ENCODE results near the gene CDKL4. TPM values are rescaled to one million over a fixed set of nuclear protein-coding genes. Genes with fewer than 3 reads are reported as not detected.
A peak's percentile ranks its signal among the peaks of the same experiment; 100 is the strongest.

The CDKL4 gene
- total and polyA plus RNA-seq, 2 of the 13 experiments (the other 11 are each of a cell fraction or from before 2014, with no cell fraction given) = 0.29 to 0.50 TPM

DNA sequence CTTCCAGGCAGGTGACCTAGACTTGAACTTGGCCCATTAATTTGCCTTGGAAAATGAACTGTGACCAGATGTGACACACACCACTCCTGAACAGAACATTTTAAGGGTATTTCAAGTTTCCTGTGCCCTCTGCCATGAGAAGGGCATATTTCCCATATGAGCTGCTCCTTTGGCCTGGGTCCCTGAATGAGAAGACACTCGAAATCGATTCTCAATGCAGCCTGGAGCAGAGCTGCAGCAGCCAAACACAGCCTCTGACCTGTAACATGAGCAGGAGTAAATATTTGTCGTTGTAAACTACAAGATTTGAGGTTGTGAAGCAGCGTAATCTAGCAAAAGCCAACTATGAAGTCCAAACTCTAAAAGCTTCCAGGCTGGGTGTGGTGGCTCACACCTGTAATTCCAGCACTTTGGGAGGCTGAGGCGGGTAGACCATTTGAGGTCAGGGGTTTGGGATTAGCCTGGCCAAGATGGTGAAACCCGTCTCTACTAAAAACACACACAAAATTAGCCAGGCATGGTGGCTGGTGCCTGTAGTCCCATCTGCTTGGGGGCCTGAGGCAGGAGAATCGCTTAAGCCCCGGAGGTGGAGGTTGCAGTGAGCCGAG lies 92.8 kb downstream of the CDKL4 start (continued):
- TF ChIP-seq MZF1 (CRISPR knock-in tag; IDR thresholded peaks at IDR 0.05; ENCODE audit: borderline replicate concordance) (no peak), TRAFD1 (CRISPR knock-in tag; IDR thresholded peaks at IDR 0.05; ENCODE audit: borderline replicate concordance) (no peak), ZNF629 (CRISPR knock-in tag; conservative IDR thresholded peaks at IDR 0.05) (0 out of 2 replicates have a peak, but pooled peaks have one; percentile 19), DNMT1 (CRISPR knock-in tag; IDR thresholded peaks at IDR 0.05) (no peak), ADNP (CRISPR knock-in tag; IDR thresholded peaks at IDR 0.05) (no peak), ELF4 (CRISPR knock-in tag; IDR thresholded peaks at IDR 0.05; ENCODE audit: borderline replicate concordance) (no peak), ZNF274 (CRISPR knock-in tag; IDR thresholded peaks at IDR 0.05) (0 out of 2 replicates have a peak, but pooled peaks have one; percentile 26), NFE2 (CRISPR knock-in tag; IDR thresholded peaks at IDR 0.05) (no peak), HNF1A (IDR thresholded peaks at IDR 0.05; ENCODE audit: low read depth) (0 out of 2 replicates have a peak, but pooled peaks have one; percentile 32), HNF1A (CRISPR knock-in tag; IDR thresholded peaks at IDR 0.05; ENCODE audit: borderline replicate concordance) (no peak)
- TF ChIP-seq, protein P1, sequence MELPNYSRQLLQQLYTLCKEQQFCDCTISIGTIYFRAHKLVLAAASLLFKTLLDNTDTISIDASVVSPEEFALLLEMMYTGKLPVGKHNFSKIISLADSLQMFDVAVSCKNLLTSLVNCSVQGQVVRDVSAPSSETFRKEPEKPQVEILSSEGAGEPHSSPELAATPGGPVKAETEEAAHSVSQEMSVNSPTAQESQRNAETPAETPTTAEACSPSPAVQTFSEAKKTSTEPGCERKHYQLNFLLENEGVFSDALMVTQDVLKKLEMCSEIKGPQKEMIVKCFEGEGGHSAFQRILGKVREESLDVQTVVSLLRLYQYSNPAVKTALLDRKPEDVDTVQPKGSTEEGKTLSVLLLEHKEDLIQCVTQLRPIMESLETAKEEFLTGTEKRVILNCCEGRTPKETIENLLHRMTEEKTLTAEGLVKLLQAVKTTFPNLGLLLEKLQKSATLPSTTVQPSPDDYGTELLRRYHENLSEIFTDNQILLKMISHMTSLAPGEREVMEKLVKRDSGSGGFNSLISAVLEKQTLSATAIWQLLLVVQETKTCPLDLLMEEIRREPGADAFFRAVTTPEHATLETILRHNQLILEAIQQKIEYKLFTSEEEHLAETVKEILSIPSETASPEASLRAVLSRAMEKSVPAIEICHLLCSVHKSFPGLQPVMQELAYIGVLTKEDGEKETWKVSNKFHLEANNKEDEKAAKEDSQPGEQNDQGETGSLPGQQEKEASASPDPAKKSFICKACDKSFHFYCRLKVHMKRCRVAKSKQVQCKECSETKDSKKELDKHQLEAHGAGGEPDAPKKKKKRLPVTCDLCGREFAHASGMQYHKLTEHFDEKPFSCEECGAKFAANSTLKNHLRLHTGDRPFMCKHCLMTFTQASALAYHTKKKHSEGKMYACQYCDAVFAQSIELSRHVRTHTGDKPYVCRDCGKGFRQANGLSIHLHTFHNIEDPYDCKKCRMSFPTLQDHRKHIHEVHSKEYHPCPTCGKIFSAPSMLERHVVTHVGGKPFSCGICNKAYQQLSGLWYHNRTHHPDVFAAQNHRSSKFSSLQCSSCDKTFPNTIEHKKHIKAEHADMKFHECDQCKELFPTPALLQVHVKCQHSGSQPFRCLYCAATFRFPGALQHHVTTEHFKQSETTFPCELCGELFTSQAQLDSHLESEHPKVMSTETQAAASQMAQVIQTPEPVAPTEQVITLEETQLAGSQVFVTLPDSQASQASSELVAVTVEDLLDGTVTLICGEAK (IDR thresholded peaks at IDR 0.05) = no peak
- TF ChIP-seq, protein P1 (CRISPR knock-in tag; IDR thresholded peaks at IDR 0.05) = no peak; the same call in 1 of the 2 replicates
- TF ChIP-seq, protein P2, sequence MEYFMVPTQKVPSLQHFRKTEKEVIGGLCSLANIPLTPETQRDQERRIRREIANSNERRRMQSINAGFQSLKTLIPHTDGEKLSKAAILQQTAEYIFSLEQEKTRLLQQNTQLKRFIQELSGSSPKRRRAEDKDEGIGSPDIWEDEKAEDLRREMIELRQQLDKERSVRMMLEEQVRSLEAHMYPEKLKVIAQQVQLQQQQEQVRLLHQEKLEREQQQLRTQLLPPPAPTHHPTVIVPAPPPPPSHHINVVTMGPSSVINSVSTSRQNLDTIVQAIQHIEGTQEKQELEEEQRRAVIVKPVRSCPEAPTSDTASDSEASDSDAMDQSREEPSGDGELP (IDR thresholded peaks at IDR 0.05; ENCODE audit: borderline replicate concordance, low read depth) = no peak

Data from HepG2 (cell line).